Skeletal muscle tissue (tissue), 4 donors: ENCODE results near the gene FAM177B. TPM values are rescaled to one million over a fixed set of nuclear protein-coding genes. Genes with fewer than 3 reads are reported as not detected.

Source experiments
- H3K27ac ChIP-seq: one replicate; pipeline ENCODE4 v1.7.0; 2013; ENCODE audit warnings: mild to moderate bottlenecking, low read depth, low read length, inconsistent platforms
- H3K27me3 ChIP-seq, 3 donors: one replicate each; pipeline ENCODE4 v1.7.0; 2013; ENCODE audit warnings: low read length in 3 of 3; ENCODE audit not compliant: control insufficient read depth in 3 of 3, insufficient read depth in 3 of 3
- H3K36me3 ChIP-seq, 3 donors: one replicate each; pipeline ENCODE4 v1.7.0; 2013; ENCODE audit warnings: low read length in 3 of 3; ENCODE audit not compliant: control insufficient read depth in 3 of 3, insufficient read depth in 3 of 3
- H3K4me1 ChIP-seq, 3 donors: one replicate each; pipeline ENCODE4 v1.7.0; 2013; ENCODE audit warnings: low read length in 3 of 3, mild to moderate bottlenecking in 3 of 3; ENCODE audit not compliant: control insufficient read depth in 3 of 3, insufficient read depth in 3 of 3
- H3K4me3 ChIP-seq, 3 donors: one replicate each; pipeline ENCODE4 v1.7.0; 2013; ENCODE audit warnings: low read length in 3 of 3
- H3K9ac ChIP-seq, 3 donors: one replicate each; pipeline ENCODE4 v1.7.0; 2013; ENCODE audit warnings: low read length in 3 of 3, mild to moderate bottlenecking in 3 of 3, moderate library complexity in 2 of 3, low read depth in 1 of 3
- H3K9me3 ChIP-seq, 3 donors: one replicate each; pipeline ENCODE4 v1.7.0; 2013; ENCODE audit warnings: low read length in 3 of 3; ENCODE audit not compliant: control insufficient read depth in 3 of 3
- total RNA-seq: library from RNA; depleted of rRNA; stranded (reverse); fragments of >200 nt; gene quantifications from one replicate; pipeline ENCODE4 v1.2.3, GENCODE V29; 2014
- donor health status: Osteomylitis.

FAM177B gene
- total RNA-seq, 1 donor from 2014 or later: not detected

DNA sequence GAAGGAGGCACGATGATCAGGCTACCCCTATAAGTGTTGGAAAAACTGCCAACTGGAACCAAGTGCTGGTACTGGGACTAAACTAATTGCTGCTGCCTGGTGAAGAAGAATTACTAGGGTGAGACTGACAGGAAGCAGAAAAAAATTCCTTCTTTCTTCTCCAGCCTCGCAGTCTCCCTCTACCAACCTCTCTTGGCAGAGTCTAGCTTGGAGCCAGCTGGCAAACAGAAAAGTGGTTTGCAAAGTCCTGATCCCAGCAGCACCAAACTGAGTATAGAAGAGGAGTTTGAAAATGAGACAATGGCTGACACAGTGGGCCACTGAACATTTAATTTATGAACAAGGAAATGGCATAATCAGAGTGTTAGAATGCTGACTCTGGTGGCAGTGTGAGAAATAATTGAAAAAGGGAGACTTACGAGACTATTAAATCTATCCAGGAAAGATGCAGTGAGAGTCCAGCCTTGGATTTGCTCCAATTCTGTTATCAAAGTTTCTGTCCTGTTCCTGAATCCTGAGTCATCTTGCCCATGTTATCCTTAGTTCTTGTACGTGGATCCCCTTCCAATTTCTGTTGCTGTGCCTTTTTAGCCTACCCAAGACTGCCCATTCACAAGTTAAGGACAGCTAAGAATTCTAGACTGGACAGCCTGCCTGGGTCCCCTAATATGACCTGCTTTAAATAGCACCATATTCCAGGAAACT lies 54.2 kb downstream of the FAM177B start:
- Histone ChIP-seq H3K36me3 (no peaks in the 10 kb centered on the region), H3K27ac (no peak overlapping the region)

DNA sequence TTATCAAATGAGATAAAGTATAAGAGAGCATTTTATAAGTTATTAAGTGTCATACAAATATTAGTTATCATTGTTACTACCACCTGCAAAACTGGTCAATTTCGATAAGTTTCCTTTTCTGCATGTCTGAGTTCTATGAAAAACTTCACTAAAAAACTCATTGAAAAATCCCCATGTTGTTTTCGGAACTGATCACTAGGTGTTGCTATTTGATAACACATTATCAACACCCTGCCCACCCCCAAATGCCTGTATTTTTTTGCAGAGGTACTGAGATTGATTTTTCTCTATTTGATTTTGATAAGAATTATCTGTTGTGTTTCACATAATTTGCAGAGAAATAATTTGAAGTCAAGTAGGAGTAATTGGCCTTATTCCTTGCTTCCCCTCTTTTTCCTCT lies 55.7 kb downstream of the FAM177B start:
- Histone ChIP-seq H3K4me3 (no peak overlapping the region), H3K36me3 (no peaks in the 10 kb centered on the region), H3K9ac (no peak overlapping the region), H3K9me3 (no peaks in the 10 kb centered on the region), H3K27me3 (no peaks in the 10 kb centered on the region), H3K27ac (no peak overlapping the region), H3K4me1 (no peaks in the 10 kb centered on the region)

More for the DNA sequence above, 54.2 kb downstream of the FAM177B start:
- H3K4me1 ChIP-seq: peaks cover 0 to 5% (median 0%) of the 10 kb centered on the region in 3 donors
- no peaks in the 10 kb centered on the region for H3K9me3 ChIP-seq
- no peaks in the 10 kb centered on the region for H3K27me3 ChIP-seq
- H3K9ac ChIP-seq: no peak overlapping the region
- no peak overlapping the region for H3K4me3 ChIP-seq

DNA sequence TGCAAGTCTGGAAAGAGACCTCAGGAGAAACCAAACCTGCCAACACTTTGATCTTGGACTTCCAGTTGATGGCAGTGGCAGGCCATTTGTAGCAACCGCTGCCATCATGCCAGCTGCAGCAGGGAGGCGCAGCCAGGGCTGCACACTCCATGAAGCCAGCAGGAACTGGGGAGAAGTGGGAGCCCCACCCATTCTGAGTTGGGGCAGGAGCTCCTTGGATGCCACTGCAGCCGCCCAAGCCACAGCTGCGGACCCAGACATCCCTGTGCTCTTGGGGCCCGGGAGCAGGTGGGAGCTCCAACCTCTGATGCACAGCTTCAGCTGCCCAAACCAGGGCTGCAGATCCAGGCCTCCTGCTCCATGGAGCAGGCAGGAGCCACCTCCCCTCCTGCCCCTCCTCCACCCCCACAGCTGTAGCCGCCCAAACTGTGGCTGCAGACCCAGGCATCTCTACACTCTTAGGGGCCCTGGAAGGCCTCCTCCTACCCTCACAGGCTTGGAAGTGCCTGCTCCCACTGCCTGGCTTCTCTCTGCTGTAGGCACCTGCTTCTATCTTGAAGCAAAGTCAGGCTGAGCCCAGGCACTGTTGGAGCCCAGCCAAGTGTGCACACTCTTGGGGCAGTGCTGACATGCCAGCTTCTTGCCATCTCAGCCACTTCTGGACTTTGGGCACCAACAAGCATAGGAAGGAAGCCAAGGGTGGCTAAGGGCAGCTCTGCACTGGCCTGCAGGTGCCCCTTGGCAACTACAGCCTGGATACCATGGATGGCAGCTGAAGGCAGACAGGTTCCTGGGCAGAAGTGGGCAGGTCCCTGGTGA lies 57.9 kb downstream of the FAM177B start:
- Histone ChIP-seq H3K4me3 (no peak overlapping the region), H3K27ac (no peak overlapping the region), H3K36me3 (no peaks in the 10 kb centered on the region), H3K27me3 (no peaks in the 10 kb centered on the region), H3K9ac (no peak overlapping the region), H3K9me3 (no peaks in the 10 kb centered on the region), H3K4me1 (no peaks in the 10 kb centered on the region)

GRCh38 chr1:222798116-222798515 lies 61.1 kb downstream of the FAM177B start:
- Histone ChIP-seq H3K9ac (no peak overlapping the region), H3K4me3 (no peak overlapping the region), H3K27me3 (no peaks in the 10 kb centered on the region), H3K27ac (no peak overlapping the region), H3K9me3 (no peaks in the 10 kb centered on the region), H3K4me1 (no peaks in the 10 kb centered on the region), H3K36me3 (no peaks in the 10 kb centered on the region)

GRCh38 chr1:222798975-222799374 lies 62.0 kb downstream of the FAM177B start:
- Histone ChIP-seq H3K27ac (no peak overlapping the region), H3K4me1 (no peaks in the 10 kb centered on the region), H3K9me3 (no peaks in the 10 kb centered on the region), H3K36me3 (no peaks in the 10 kb centered on the region), H3K4me3 (no peak overlapping the region), H3K27me3 (no peaks in the 10 kb centered on the region), H3K9ac (no peak overlapping the region)

Other genes starting within 250 kb of the FAM177B start
- gene HHIPL2, start 189.1 kb upstream of the FAM177B start, total RNA-seq: under 0.01 TPM
- 11.0 TPM for gene TAF1A, start 147.3 kb upstream of the FAM177B start, total RNA-seq
- 29.2 TPM for gene MIA3, start 119.1 kb upstream of the FAM177B start, total RNA-seq
- gene AIDA, start 24.7 kb upstream of the FAM177B start, total RNA-seq: 34.4 TPM
- gene BROX, start 24.6 kb upstream of the FAM177B start, total RNA-seq: 21.9 TPM
- gene DISP1, start 77.8 kb downstream of the FAM177B start, total RNA-seq: 7.3 TPM